Measurements from ENCODE around the gene BAG3. TPM values are rescaled to one million over a fixed set of nuclear protein-coding genes. Genes with fewer than 3 reads are reported as not detected.

Gene BAG3
- total RNA-seq, 1 experiment from 2014 or later = 131 TPM

- in situ Hi-C loops (cut with HindIII; ENCODE audit: low pct_unique_long_range_greater_than_20kb, low sequenced_read_pairs) (no loop called here), intact Hi-C loops (cut with micrococcal nuclease; ENCODE audit: unreplicated experiment) (no loop called here)
- Histone ChIP-seq H3K4me1 (ENCODE audit: control insufficient read depth, insufficient read depth, low read length) (peaks cover 83% of the 10 kb centered on the region), H3K36me3 (ENCODE audit: control insufficient read depth, insufficient read depth, low read length) (peaks cover 14% of the 10 kb centered on the region), H3K27ac (ENCODE audit: low read length) (peak overlapping the region; percentile 99), H3K27me3 (ENCODE audit: control insufficient read depth, insufficient read depth, low read length) (no peaks in the 10 kb centered on the region), H3K4me3 (ENCODE audit: low read depth in 2 of 2, low read length in 2 of 2) (no peak overlapping the region), H3K9me3 (ENCODE audit: control insufficient read depth, insufficient read depth, low read depth, low read length) (no peaks in the 10 kb centered on the region)
- ATAC-seq (no peak), DNase-seq (ENCODE audit: low read depth, low spot score) (no peak)
- ChIA-PET CTCF (interaction anchor here (0.6 kb wide), 1 partner anchor 49 kb away, joined by 4 read pairs; no protein-coding TSS in a partner anchor), POLR2A (interaction anchor here (0.6 kb wide), 1 partner anchor 9 kb away, joined by 3 read pairs; no protein-coding TSS in a partner anchor)
- BruUV-seq (replicated peaks) = TSS peak; percentile 37
- no peak for TF ChIP-seq TCF7L2 (IDR thresholded peaks at IDR 0.05; ENCODE audit: low read depth, low read length)
- TF ChIP-seq, protein P1, sequence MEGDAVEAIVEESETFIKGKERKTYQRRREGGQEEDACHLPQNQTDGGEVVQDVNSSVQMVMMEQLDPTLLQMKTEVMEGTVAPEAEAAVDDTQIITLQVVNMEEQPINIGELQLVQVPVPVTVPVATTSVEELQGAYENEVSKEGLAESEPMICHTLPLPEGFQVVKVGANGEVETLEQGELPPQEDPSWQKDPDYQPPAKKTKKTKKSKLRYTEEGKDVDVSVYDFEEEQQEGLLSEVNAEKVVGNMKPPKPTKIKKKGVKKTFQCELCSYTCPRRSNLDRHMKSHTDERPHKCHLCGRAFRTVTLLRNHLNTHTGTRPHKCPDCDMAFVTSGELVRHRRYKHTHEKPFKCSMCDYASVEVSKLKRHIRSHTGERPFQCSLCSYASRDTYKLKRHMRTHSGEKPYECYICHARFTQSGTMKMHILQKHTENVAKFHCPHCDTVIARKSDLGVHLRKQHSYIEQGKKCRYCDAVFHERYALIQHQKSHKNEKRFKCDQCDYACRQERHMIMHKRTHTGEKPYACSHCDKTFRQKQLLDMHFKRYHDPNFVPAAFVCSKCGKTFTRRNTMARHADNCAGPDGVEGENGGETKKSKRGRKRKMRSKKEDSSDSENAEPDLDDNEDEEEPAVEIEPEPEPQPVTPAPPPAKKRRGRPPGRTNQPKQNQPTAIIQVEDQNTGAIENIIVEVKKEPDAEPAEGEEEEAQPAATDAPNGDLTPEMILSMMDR (IDR thresholded peaks at IDR 0.05) = no peak
- no peak for TF ChIP-seq REST (IDR thresholded peaks at IDR 0.05; ENCODE audit: insufficient read depth in 1 of 2, low read depth in 2 of 2, low read length in 1 of 2)
- no peak for TF ChIP-seq SIN3A (IDR thresholded peaks at IDR 0.05; ENCODE audit: borderline replicate concordance, insufficient read depth, low read depth, low read length)
- TF ChIP-seq POLR2AphosphoS5 (IDR thresholded peaks at IDR 0.05; ENCODE audit: low read depth, low read length) = no peak
Observed at GRCh38 chr10:119671381-119671780, 20.2 kb downstream of the BAG3 start.

- H3K4me1 ChIP-seq (ENCODE audit: control insufficient read depth, insufficient read depth, low read length) = peaks cover 83% of the 10 kb centered on the region
- POLR2A ChIA-PET = interaction anchor here (0.6 to 0.9 kb wide), 2 partner anchors 10 to 21 kb away, joined by 4 to 6 read pairs; partner anchors contain the start of gene BAG3
- no peak for TF ChIP-seq REST (IDR thresholded peaks at IDR 0.05; ENCODE audit: insufficient read depth in 1 of 2, low read depth in 2 of 2, low read length in 1 of 2)
- in situ Hi-C loops (cut with HindIII; ENCODE audit: low pct_unique_long_range_greater_than_20kb, low sequenced_read_pairs) (no loop called here), intact Hi-C loops (cut with micrococcal nuclease; ENCODE audit: unreplicated experiment) (no loop called here)
- no peaks in the 10 kb centered on the region for H3K27me3 ChIP-seq (ENCODE audit: control insufficient read depth, insufficient read depth, low read length)
- CTCF ChIA-PET = no interaction called here
- no peak for ATAC-seq
- H3K27ac ChIP-seq (ENCODE audit: low read length) = no peak overlapping the region; the same call in 1 of the 2 replicates
- H3K36me3 ChIP-seq (ENCODE audit: control insufficient read depth, insufficient read depth, low read length) = peaks cover 16% of the 10 kb centered on the region
- DNase-seq (ENCODE audit: low read depth, low spot score) = no peak
- no peak overlapping the region for H3K4me3 ChIP-seq (ENCODE audit: low read depth in 2 of 2, low read length in 2 of 2)
- no peaks in the 10 kb centered on the region for H3K9me3 ChIP-seq (ENCODE audit: control insufficient read depth, insufficient read depth, low read depth, low read length)
- no TSS peak for BruUV-seq (replicated peaks)
Observed at GRCh38 chr10:119672291-119672690, 21.1 kb downstream of the BAG3 start.

All from Panc1 (cell line).